K562 treated with DMSO at 1 percent for 12 hours (cell line): ENCODE data around the gene SLC38A2. TPM values are rescaled to one million over a fixed set of nuclear protein-coding genes. Genes with fewer than 3 reads are reported as not detected.

ENCODE experiments used
- total RNA-seq: library from RNA; unstranded; fragments of 300-600 nt; gene quantifications from 2 replicates; pipeline ENCODE4 v1.2.3, GENCODE V29; 2022; ENCODE audit not compliant: insufficient read depth

The SLC38A2 gene
- total RNA-seq: 27.2 and 128 TPM in 2 replicates

GRCh38 chr12:46372544-46373300 is at the start of gene SLC38A2:
Gene SLC38A2, minus strand, starts transcription at chr12:46372773. Its CDS starts 1,480 bp downstream, at chr12:46371293.

Other genes starting within 250 kb of the SLC38A2 start
- 12.9 and 68.3 TPM in 2 replicates for gene SLC38A1, start 103.7 kb downstream of the SLC38A2 start, total RNA-seq